HEK293 (cell line): ENCODE results near the gene MICU2.

Experiments
- CTCF ChIA-PET: fragments of 350-600 bp; formaldehyde crosslinking; extraction: SDS; loops from one replicate; lab custom pipeline; 2021; ENCODE audit warnings: antibody characterized with exemption; lab: Yijun Ruan, JAX
- POLR2A ChIA-PET: fragments of 300-600 bp; formaldehyde crosslinking; extraction: SDS; loops from one replicate; lab custom pipeline; 2020; ENCODE audit warnings: antibody characterized with exemption, inconsistent platforms; lab: Yijun Ruan, JAX
- H3K27ac ChIP-seq: fragments of 200-500 bp; sonication (Bioruptor generic); 2 replicates; pipeline ENCODE4 v1.5.1; 2014; ENCODE audit warnings: low read depth, low read length, control low read depth, inconsistent platforms; ENCODE audit errors: extremely low read depth
- H3K36me3 ChIP-seq, 2 experiments: fragments of 200-500 bp in 1 of 2; sonication (Bioruptor generic) in 1 of 2; 1 replicate in 1 of 2; 2 replicates in 1 of 2; pipeline ENCODE4 v1.5.1; 2014 to 2017; ENCODE audit warnings: inconsistent platforms in 2 of 2, low read length in 2 of 2; ENCODE audit not compliant: control insufficient read depth in 2 of 2, insufficient read depth in 1 of 2
- H3K4me1 ChIP-seq: fragments of 200-500 bp; sonication (Bioruptor generic); 2 replicates; pipeline ENCODE4 v1.5.1; 2014; ENCODE audit warnings: mild to moderate bottlenecking, low read length, inconsistent platforms; ENCODE audit not compliant: control insufficient read depth, insufficient read depth
- H3K4me3 ChIP-seq: 2 replicates; pipeline ENCODE4 v1.5.1; 2011; ENCODE audit warnings: low read depth, mild to moderate bottlenecking, control low read depth, low read length, moderate library complexity
- H3K9me3 ChIP-seq: fragments of 200-500 bp; sonication (Bioruptor generic); 2 replicates; pipeline ENCODE4 v1.5.1; 2014; ENCODE audit warnings: low read depth, low read length, inconsistent platforms; ENCODE audit not compliant: control insufficient read depth, insufficient read depth
- BCL11B ChIP-seq: fragments of 450-650 bp; formaldehyde crosslinking; IDR thresholded peaks from 2 replicates; pipeline ENCODE4 v1.5.1; 2016; ENCODE audit warnings: low read depth, missing biosample characterization, missing genetic modification characterization
- KLF7 ChIP-seq: fragments of 450-650 bp; formaldehyde crosslinking; IDR thresholded peaks from 2 replicates; pipeline ENCODE4 v1.5.1; 2016; ENCODE audit warnings: missing biosample characterization, missing genetic modification characterization, borderline replicate concordance
- OSR2 ChIP-seq: fragments of 450-650 bp; formaldehyde crosslinking; IDR thresholded peaks from 2 replicates; pipeline ENCODE4 v1.5.1; 2016; ENCODE audit warnings: missing biosample characterization, missing genetic modification characterization
- OVOL3 ChIP-seq: fragments of 450-650 bp; formaldehyde crosslinking; IDR thresholded peaks from 2 replicates; pipeline ENCODE4 v1.5.1; 2016; ENCODE audit warnings: missing biosample characterization, missing genetic modification characterization
- PRDM1 ChIP-seq: fragments of 450-650 bp; formaldehyde crosslinking; IDR thresholded peaks from 2 replicates; pipeline ENCODE4; 2016; ENCODE audit warnings: missing biosample characterization, missing genetic modification characterization
- REST ChIP-seq: fragments of 450-650 bp; formaldehyde crosslinking; IDR thresholded peaks from 2 replicates; pipeline ENCODE4 v1.5.1; 2016; ENCODE audit warnings: missing biosample characterization, missing genetic modification characterization
- ZNF157 ChIP-seq: fragments of 450-650 bp; formaldehyde crosslinking; IDR thresholded peaks from 2 replicates; pipeline ENCODE4 v1.5.1; 2016; ENCODE audit warnings: missing biosample characterization, missing genetic modification characterization
- ZNF214 ChIP-seq: fragments of 450-650 bp; formaldehyde crosslinking; IDR thresholded peaks from 2 replicates; pipeline ENCODE4 v1.5.1; 2017; ENCODE audit warnings: missing biosample characterization, mild to moderate bottlenecking, missing genetic modification characterization, borderline replicate concordance
- ZNF501 ChIP-seq: fragments of 450-650 bp; formaldehyde crosslinking; IDR thresholded peaks from 2 replicates; pipeline ENCODE4 v1.5.1; 2016; ENCODE audit warnings: missing biosample characterization, missing genetic modification characterization
- ZNF529 ChIP-seq: fragments of 450-650 bp; formaldehyde crosslinking; IDR thresholded peaks from 2 replicates; pipeline ENCODE4 v1.5.1; 2017; ENCODE audit warnings: missing genetic modification characterization, missing biosample characterization; ENCODE audit not compliant: insufficient replicate concordance
- ZNF596 ChIP-seq: fragments of 450-650 bp; IDR thresholded peaks from 2 replicates; pipeline ENCODE4 v1.5.0; 2018; ENCODE audit warnings: missing biosample characterization, mild to moderate bottlenecking, missing genetic modification characterization, moderate library complexity
- ZNF837 ChIP-seq: fragments of 450-650 bp; formaldehyde crosslinking; IDR thresholded peaks from 2 replicates; pipeline ENCODE4 v1.5.1; 2016; ENCODE audit warnings: missing biosample characterization, missing genetic modification characterization
- TF ChIP-seq, protein P1 (sequence below): fragments of 450-650 bp; formaldehyde crosslinking; IDR thresholded peaks from 2 replicates; pipeline ENCODE4 v1.5.1; 2017; ENCODE audit warnings: missing biosample characterization, missing genetic modification characterization
- TF ChIP-seq, protein P2 (sequence below): fragments of 450-650 bp; formaldehyde crosslinking; IDR thresholded peaks from 2 replicates; pipeline ENCODE4 v1.5.1; 2016; ENCODE audit warnings: missing biosample characterization, missing genetic modification characterization
- TF ChIP-seq, protein P3 (sequence below): fragments of 450-650 bp; formaldehyde crosslinking; IDR thresholded peaks from 2 replicates; pipeline ENCODE4 v1.5.1; 2016; ENCODE audit warnings: missing biosample characterization, missing genetic modification characterization, low read depth
- TF ChIP-seq, protein P4 (sequence below): fragments of 450-650 bp; formaldehyde crosslinking; IDR thresholded peaks from 2 replicates; pipeline ENCODE4 v1.5.1; 2016; ENCODE audit warnings: missing biosample characterization, missing genetic modification characterization, borderline replicate concordance

The MICU2 gene

DNA sequence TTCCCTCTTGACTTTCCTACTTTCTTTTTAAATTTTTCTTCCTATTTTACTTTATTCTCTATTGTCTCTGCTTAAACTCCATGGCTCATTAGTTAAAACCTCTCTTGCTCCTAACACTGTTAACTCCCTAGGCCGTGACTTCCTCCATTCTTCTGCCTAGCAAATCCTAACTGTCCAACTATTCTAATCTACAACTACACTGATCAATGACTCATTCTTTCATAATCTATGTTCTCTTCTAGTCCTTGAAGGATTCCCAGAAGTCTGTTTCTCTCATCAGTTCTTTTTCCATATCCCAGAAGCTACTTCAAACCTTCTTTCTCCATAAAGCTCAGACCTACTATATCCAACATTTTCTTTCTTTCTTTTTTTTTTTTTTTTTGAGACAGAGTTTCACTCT, 66.9 kb downstream of the MICU2 start:
- no peak overlapping the region for H3K4me3 ChIP-seq
- no peaks in the 10 kb centered on the region for H3K4me1 ChIP-seq
- no peaks in the 10 kb centered on the region for H3K9me3 ChIP-seq
- peaks cover 0 to 3% of the 10 kb centered on the region in 2 experiments; a peak in 1 of 3 replicates for H3K36me3 ChIP-seq
- CTCF ChIA-PET = interaction anchor here (0.7 kb wide), 1 partner anchor 14 kb away, joined by 5 read pairs; no protein-coding TSS in a partner anchor
- POLR2A ChIA-PET = no interaction called here
- TF ChIP-seq, protein P1, sequence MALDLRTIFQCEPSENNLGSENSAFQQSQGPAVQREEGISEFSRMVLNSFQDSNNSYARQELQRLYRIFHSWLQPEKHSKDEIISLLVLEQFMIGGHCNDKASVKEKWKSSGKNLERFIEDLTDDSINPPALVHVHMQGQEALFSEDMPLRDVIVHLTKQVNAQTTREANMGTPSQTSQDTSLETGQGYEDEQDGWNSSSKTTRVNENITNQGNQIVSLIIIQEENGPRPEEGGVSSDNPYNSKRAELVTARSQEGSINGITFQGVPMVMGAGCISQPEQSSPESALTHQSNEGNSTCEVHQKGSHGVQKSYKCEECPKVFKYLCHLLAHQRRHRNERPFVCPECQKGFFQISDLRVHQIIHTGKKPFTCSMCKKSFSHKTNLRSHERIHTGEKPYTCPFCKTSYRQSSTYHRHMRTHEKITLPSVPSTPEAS (tag by site-specific recombination) = no peak
- TF ChIP-seq ZNF501 (tag by site-specific recombination) = no peak
- peak; percentile 40; the same call in 1 of the 2 replicates for TF ChIP-seq PRDM1
- TF ChIP-seq, protein P2, sequence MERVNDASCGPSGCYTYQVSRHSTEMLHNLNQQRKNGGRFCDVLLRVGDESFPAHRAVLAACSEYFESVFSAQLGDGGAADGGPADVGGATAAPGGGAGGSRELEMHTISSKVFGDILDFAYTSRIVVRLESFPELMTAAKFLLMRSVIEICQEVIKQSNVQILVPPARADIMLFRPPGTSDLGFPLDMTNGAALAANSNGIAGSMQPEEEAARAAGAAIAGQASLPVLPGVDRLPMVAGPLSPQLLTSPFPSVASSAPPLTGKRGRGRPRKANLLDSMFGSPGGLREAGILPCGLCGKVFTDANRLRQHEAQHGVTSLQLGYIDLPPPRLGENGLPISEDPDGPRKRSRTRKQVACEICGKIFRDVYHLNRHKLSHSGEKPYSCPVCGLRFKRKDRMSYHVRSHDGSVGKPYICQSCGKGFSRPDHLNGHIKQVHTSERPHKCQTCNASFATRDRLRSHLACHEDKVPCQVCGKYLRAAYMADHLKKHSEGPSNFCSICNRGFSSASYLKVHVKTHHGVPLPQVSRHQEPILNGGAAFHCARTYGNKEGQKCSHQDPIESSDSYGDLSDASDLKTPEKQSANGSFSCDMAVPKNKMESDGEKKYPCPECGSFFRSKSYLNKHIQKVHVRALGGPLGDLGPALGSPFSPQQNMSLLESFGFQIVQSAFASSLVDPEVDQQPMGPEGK (tag by site-specific recombination) = no peak
- no peak for TF ChIP-seq ZNF837
- TF ChIP-seq BCL11B = no peak
- TF ChIP-seq ZNF214 (tag by site-specific recombination) = no peak
- H3K27ac ChIP-seq = no peak overlapping the region

DNA sequence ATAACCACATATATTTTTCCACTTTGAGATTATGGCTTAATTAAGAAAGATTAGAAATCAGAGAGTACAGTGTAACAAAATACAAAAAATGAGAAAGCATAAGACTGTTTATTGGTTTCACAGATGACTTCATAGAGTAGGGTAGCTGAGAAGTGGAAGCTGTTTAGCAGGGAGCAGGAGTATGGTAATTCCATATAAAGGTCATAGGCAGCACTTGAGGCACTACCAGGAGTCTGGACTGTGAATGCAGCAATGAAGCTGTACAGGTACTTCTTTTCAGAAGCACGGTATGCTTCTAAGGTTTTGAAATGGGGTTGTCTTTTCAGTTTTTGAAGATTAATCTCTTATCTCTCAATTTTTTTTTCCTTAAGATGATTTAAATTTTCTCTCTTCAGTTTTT, 69.2 kb downstream of the MICU2 start:
- peak; percentile 17; the same call in 1 of the 2 replicates for TF ChIP-seq OSR2 (tag by site-specific recombination)
- TF ChIP-seq, protein P3, sequence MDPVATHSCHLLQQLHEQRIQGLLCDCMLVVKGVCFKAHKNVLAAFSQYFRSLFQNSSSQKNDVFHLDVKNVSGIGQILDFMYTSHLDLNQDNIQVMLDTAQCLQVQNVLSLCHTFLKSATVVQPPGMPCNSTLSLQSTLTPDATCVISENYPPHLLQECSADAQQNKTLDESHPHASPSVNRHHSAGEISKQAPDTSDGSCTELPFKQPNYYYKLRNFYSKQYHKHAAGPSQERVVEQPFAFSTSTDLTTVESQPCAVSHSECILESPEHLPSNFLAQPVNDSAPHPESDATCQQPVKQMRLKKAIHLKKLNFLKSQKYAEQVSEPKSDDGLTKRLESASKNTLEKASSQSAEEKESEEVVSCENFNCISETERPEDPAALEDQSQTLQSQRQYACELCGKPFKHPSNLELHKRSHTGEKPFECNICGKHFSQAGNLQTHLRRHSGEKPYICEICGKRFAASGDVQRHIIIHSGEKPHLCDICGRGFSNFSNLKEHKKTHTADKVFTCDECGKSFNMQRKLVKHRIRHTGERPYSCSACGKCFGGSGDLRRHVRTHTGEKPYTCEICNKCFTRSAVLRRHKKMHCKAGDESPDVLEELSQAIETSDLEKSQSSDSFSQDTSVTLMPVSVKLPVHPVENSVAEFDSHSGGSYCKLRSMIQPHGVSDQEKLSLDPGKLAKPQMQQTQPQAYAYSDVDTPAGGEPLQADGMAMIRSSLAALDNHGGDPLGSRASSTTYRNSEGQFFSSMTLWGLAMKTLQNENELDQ = no peak
- Histone ChIP-seq H3K4me1 (no peaks in the 10 kb centered on the region), H3K27ac (no peak overlapping the region), H3K36me3 (peaks cover 0 to 3% of the 10 kb centered on the region in 2 experiments; a peak in 1 of 3 replicates), H3K9me3 (no peaks in the 10 kb centered on the region), H3K4me3 (no peak overlapping the region)
- CTCF ChIA-PET = interaction anchor here (0.5 to 1.5 kb wide), 4 partner anchors 14 to 92 kb away, joined by 3 to 5 read pairs (median 4); no protein-coding TSS in a partner anchor
- POLR2A ChIA-PET = no interaction called here

DNA sequence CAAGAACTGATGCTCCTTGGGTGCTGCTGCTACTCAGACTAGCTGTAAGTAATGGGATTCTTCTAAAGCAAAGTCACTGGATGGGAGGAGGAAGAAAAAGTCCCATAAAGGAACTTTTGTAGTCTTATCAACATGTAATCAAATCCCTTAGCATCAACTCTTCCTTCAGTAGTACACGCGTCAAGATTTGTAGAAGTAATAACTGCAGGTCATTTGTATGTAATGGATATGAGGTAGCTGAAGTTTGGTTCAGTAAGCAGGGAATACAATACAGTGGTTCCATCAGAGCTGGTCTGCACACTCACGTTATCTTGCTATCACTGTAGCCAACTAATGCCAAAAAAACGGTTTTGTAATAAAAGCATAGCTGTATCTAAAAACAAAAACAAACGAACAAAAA, 72.5 kb downstream of the MICU2 start:
- Histone ChIP-seq H3K4me1 (no peaks in the 10 kb centered on the region), H3K36me3 (no peaks in the 10 kb centered on the region), H3K9me3 (no peaks in the 10 kb centered on the region), H3K27ac (no peak overlapping the region), H3K4me3 (no peak overlapping the region)
- ChIA-PET POLR2A (no interaction called here), CTCF (no interaction called here)
- TF ChIP-seq KLF7 (tag by site-specific recombination) (no peak), ZNF157 (tag by site-specific recombination) (no peak), OVOL3 (tag by site-specific recombination) (no peak), REST (tag by site-specific recombination) (no peak), ZNF596 (tag by site-specific recombination) (no peak), ZNF529 (tag by site-specific recombination) (no peak)
- TF ChIP-seq, protein P4, sequence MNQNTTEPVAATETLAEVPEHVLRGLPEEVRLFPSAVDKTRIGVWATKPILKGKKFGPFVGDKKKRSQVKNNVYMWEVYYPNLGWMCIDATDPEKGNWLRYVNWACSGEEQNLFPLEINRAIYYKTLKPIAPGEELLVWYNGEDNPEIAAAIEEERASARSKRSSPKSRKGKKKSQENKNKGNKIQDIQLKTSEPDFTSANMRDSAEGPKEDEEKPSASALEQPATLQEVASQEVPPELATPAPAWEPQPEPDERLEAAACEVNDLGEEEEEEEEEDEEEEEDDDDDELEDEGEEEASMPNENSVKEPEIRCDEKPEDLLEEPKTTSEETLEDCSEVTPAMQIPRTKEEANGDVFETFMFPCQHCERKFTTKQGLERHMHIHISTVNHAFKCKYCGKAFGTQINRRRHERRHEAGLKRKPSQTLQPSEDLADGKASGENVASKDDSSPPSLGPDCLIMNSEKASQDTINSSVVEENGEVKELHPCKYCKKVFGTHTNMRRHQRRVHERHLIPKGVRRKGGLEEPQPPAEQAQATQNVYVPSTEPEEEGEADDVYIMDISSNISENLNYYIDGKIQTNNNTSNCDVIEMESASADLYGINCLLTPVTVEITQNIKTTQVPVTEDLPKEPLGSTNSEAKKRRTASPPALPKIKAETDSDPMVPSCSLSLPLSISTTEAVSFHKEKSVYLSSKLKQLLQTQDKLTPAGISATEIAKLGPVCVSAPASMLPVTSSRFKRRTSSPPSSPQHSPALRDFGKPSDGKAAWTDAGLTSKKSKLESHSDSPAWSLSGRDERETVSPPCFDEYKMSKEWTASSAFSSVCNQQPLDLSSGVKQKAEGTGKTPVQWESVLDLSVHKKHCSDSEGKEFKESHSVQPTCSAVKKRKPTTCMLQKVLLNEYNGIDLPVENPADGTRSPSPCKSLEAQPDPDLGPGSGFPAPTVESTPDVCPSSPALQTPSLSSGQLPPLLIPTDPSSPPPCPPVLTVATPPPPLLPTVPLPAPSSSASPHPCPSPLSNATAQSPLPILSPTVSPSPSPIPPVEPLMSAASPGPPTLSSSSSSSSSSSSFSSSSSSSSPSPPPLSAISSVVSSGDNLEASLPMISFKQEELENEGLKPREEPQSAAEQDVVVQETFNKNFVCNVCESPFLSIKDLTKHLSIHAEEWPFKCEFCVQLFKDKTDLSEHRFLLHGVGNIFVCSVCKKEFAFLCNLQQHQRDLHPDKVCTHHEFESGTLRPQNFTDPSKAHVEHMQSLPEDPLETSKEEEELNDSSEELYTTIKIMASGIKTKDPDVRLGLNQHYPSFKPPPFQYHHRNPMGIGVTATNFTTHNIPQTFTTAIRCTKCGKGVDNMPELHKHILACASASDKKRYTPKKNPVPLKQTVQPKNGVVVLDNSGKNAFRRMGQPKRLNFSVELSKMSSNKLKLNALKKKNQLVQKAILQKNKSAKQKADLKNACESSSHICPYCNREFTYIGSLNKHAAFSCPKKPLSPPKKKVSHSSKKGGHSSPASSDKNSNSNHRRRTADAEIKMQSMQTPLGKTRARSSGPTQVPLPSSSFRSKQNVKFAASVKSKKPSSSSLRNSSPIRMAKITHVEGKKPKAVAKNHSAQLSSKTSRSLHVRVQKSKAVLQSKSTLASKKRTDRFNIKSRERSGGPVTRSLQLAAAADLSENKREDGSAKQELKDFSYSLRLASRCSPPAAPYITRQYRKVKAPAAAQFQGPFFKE (tag by site-specific recombination) = no peak
